HG03469 (cell line): Measurements from ENCODE around the gene IPO5.

Experiments used
- ATAC-seq: cut with Tn5 transposase; IDR thresholded peaks from one replicate; pipeline ENCODE4 v1.9.1; 2021; ENCODE audit warnings: mild to moderate bottlenecking, moderate library complexity, moderate number of reproducible peaks; ENCODE audit not compliant: unreplicated experiment

IPO5 gene

DNA sequence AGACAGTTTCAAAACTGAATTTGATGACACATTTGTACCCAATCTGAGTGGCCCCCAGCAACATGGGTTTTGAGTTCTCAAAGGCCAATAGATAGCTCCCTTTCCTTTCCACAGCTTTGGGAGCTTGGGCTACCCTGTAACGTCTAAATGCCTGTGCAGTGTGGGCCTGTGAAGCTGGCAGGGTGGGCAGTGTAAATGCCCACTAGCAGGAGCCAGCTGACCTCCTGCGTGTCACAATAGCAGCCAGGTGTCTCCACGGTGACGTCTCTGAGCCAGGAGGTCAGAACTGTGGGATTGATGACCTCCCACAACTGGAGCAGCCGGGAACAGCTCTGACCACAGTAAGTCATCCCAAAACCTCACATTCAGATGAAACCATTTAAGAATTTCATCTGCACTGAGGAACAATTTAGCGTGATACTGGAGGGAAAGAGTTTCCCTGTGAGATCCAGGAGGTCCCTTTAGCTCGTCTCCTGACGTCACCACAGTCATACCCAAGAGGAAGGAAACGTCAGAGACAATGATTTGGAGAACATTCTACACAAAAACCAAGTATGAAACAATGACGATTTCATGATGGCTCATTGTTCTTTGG is at the start of gene IPO5:
TSS of gene IPO5 (plus strand) at position 300 of the 595 bp plus-strand sequence. CDS start 23,022 bp downstream, outside the sequence.
- no peak for ATAC-seq

DNA sequence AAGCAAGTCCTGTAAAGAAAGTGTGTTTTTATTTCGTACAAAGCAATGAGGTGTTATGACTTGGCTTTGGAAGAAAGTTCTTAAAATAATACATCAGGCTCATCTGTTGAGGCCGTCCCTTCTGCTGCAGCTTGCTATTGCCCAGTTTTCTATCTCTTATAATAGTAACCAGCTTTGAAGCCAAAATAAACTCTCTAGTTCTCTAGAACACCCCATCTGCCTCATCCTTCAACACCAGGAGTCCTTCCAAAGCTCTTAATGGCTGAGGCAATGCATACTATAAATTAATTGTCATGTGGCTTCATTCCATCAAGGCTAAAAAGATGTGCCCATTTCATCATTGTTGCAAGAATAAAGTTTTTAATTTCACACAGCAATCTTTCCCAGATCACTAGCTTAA is 49.4 kb upstream of the IPO5 start:
- no peak for ATAC-seq

DNA sequence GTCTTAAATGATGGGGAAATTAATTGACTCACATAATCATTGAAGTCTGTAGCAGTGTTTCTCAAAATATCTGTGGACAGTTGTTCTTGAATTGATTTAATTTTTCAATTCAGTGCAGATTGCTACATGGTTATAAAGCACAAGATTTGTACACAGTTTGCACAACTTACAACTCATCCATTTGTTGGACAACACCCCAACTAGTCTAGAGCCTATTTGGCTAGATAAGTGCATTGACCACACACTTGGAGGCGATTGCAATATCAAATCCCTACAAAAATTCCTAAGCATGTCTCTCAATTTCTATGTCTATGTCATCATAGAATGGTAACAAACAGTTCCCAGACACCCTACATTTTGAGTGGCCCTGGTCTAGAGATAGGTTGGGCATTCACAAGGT is 48.0 kb upstream of the IPO5 start:
- ATAC-seq: no peak

DNA sequence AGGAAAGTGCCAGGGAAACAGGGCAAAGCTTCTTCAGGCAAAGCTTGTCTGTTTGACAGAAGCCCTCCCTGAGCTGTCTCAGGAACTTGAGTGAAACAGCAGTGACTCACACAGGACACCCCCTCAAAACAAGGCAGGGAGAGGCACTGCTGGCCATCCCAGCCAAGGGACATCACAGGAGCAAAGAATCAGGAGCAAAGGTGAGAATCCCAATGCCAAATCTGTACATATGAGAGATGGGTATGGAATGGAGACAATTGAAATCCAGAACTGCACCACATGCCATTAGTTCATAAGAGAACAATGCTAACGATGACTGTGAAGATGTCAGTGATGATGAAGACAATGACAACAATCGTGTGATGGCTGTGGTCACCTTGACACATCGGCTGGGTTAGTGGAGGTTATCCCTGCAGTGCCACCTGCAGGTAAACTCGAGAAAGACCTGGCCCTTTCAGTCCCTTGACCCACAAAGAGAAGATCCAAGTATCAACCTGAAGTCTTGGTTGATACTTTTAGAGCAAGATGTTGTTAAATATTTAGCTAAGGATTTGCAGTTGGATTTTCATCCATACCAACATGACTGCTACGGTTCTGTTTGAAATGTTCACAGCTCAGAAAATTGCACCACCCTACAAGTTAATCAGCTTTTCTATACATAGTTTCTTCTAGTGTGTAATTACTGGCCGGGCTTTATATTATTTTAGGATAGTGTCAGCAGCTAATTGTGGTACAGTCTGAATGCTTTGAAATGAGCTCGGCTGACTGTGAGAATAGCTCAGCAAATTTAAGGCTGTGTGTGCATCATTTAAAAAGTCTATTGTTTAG is 42.0 kb upstream of the IPO5 start:
- ATAC-seq: no peak

DNA sequence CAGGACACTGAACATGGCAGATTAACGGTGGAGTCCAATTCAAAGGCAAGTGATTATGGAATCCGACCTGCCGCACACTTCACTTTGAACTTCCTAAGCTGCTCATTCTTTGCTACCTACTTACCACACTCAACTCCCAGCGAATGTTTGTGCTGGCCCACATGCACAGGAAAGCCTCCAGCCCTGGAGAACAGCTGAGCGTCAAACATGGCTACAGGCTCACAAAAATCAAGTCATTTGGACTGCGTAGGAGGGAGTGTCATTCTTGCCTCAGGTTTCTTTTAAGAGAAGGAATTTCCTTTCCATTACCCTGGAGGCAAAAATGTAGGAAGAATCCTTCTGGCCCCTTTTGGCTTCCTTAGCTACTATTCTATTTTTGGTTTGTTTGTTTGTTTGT is 41.3 kb upstream of the IPO5 start:
- no peak for ATAC-seq

DNA sequence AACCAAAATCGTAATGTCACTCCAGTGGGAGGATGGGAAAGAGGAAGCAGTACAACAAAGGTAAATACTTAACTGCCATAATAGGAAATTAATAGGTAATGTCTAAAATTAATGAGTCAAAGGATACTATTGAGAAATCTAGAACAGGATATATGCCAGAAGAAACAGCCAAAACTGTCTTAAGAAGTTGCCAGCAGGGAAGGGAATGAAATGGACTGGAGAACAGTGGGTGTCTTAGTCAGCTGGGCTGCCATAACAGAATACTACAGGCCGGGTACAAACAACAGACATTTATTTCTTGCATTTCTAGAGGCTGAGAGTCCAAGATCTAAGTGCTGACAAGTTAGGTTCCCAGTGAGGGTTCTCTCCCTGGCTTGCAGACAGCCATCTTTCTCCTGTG is 40.3 kb upstream of the IPO5 start:
- no peak for ATAC-seq

DNA sequence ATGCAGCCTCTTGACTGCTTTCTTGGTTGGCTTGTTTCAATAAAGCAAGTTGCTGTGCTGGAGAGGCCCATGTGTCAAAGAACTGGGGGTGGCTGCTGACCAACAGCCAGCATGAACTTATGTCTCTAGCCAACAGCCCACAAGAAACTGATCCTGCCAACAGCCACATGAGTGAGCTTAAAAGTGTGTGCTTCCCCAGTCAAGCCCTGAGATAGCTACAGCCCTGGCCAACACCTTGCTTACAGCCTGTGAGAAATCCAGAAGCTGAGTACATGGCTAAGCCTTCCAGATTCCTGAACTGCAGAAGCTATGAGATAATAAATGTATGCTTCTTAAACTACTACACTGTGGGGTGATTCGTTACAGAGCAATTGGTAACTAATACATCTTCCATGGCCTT is 38.9 kb upstream of the IPO5 start:
- ATAC-seq: no peak

DNA sequence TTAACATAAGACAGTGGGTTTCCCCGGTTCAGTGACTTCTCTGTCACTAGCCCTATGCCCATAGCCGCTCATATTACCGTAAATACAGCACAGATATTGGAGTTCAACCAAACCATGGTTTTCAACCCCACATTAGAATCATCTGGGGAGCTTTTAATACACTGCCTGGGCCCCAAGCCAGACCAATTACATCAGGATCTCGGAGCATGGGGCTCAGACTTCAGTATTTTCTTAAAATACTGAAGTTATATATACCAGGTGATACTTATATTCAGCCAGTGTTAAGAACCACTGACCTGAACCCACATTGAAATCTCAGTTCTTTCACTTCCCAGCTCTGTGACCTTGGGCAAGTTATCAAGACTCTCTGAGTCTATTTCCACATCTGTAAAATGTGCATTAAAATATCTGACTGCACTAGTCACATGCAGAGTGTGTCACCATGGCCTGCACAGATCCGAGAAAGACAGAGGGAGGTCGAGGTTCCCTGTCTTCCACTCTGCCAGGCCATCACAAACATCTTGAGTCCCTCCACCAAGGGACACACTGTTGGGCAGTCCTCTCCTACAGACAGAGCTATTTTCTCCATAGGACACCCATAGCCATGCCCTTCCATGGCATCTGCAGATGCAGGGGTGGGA is 32.2 kb upstream of the IPO5 start:
- ATAC-seq: no peak

DNA sequence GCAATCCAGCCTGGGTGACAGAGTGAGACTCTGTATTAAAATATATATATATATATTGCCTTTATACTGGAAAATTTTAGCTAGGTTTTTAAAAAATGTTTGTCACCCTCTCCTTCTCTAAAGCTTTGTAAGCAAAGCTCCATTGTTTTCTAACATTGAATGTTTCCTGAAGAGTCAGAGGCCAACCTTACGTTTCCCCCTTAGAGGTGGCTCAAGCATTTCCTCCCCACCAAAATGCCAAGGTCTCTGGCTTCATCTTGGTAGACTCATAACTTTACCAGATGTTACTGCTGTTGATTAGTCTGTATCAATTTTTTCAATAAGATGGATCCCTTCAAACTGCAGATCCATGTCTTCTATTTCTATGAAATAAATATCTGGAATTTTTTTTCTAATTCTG is 25.2 kb upstream of the IPO5 start:
- no peak for ATAC-seq

DNA sequence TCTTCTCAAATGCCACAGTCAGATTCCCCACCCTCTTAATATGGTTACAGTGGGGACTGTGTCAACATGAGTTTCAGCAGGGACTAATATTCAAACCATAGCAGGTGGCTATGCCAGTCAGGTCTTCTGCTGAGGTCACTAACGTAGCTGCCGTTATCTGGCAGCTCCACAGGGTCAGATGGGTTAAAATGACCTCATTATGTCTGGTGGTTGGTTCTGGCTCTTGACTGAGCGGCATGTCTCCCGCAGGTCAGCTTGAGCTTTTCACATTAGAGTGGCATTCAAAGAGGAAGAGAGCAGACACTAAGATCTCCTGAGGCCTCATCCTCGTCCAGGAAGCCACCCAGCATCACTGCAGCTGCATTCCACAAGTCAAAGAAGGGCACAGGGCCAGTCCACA is 21.4 kb upstream of the IPO5 start:
- no peak for ATAC-seq

DNA sequence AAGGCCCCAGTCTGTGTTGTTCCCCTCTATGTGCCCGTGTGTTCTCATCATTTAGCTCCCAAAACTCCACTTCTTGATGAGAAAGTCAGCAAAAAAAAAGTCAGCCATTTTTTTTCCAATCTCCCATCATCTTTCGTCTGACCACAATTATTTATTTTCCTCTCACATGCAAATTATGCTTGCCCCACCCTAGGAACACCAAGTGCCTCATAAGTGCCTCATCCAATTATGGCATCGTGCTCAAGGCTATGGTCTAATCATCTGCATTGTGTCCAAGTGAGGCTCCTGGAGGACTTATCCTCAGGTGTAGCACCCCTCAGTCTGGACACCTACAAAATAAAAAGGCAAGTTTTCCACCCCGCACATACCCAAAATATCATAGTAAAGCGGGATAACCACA is 20.8 kb upstream of the IPO5 start:
- no peak for ATAC-seq

DNA sequence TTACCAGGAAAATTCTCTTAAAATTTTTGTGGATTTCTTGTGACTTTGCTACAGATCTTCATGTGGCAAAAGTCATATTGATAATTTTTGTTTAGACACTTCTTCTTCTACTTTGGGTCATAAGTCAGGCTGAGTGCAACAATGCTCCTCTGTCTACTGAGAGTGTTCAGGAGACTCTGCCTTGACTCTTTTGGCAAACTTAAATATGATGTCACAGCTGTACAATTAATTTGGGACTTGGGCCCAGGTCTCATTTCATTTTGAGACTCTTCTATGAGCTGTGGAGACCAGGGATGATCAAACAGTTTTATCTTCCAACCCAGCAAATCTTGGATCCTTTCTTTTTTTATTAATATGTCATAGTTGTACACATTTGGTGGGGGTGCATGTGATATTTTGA is 19.7 kb upstream of the IPO5 start:
- no peak for ATAC-seq

DNA sequence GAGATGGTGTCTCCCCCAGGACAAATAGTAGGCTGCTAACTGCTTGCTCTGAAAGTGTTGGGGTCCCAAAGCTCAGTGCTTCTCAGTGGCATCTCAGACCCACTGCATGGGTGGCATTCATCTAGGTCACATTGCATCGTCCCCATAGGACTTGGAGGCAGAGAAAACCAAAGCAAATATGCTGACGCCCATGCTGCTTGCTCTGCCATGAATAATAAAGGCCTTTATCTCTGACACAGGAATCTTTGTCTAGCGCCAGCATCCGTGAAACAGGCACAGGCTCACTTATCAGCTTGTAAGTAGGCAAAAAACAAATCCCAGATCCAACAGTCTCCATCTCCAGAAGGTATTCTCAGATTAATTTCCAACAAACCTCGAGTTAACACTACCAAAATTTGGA is 18.9 kb upstream of the IPO5 start:
- ATAC-seq: no peak

DNA sequence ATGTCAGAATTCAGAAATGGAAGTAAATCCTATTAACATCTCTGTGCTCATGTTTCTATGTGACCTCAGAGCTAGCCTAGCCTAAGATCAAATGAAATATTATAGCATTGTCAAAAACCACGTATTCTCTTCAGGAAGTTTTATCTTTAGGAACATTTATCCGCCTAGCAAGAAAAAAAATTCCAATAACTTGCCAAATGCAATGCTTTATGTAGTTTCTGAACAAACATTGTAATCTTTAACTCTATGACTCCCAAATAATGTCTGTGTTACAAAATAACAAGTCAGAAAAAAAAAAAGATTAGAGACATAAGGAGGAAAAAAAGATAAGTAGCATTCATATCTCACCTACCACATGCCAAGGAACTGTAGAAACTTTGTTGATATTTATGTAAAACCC is 18.4 kb upstream of the IPO5 start:
- ATAC-seq: no peak

DNA sequence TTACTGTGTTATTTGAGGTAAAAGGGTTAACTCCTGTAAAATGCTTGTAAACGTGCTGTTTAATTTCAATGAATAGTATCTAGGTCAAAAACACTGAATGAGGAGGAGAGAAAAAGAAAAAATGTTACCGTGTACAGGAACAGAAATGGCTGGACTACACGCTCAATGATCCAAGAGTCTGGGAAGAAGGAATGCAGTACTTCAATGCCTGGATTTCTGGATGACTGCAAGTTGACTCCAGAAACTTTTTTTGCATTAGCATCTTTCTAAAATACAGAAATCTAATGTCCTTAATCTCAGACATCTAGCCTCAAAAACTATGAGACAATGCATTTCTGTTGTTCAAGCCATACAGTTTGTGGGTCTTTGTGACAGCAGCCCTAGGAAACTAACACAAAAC is 17.4 kb upstream of the IPO5 start:
- no peak for ATAC-seq

DNA sequence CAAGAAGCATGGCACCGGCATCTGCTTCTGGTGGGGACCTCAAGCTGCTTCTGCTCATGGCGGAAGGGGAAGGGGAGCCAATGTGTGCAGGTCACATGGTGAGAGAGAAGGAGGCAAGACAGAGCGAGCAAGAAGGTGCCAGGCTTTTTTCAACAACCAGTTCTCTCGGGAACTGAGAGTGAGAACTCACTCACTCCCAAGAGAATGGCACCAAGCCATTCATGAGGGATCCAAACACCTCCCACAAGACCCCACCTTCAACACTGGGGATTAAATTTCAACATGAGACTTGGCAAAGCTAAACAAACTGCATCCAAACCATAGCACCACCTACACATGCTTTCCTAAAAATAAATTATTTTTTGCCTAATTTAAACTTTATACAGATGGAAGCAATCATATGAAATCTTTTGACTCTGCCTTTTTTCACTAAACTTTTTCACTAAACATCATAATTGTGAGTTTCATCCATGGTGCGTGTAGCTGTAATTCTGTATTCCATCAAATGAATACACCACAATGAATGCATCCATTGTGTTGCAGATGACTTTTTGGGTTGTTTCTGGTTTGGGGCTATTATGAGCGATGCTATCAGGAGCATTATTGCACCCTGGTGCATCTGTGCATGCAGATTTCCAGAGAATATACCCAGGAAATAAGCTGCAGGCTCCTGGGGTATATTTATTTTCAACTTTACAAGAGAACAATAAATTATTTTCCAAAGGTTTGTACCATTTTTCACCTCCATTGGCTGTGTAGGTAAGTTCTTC is 14.6 kb upstream of the IPO5 start:
- ATAC-seq: no peak

DNA sequence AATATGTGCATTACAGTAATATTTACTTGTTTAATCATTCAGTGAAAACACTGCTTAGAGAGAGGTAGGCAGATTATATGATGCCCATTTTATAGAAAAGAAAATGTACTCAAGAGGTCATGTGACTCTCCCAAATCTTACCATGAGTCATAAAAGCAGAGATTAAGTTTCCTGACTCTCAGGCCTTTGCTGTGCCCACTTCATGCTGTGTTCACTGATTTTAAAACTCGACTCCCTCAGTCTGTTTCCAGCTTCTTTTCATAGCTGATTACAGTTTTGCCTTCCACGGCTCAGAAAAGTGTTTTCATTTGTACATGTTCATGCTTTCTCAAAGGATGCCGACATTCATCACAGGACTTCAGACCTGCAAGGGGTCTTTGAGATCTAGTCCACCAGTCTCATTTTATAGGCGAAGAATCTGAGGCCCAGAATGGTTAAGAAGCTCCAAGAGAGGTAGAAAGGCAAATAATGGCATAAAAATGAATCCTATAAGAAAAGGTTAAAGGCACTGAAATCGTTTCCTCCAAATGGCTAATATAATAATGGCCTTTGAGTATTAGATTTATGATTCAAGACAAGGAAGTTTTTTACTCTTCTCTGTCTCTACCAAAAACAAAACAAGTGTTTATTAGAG is 9.0 kb upstream of the IPO5 start:
- no peak for ATAC-seq

DNA sequence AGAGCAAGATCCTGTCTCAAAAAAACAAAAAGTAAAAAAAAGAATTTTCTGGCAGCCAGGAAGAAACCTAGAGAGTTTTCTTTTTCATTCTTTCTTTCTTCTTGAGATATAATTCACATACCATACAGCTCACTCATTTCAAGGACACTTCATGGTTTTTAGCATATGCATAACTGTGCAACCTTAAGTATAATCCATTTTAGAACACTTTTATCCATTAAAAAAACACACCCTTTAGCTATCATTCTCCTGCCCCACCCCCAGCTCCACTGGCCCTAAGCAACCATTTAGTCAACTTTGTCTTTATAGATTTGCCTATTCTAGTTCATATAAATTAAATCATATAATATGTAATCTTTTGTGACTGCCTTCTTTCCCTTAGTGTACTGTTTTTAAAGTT is 8.1 kb upstream of the IPO5 start:
- no peak for ATAC-seq

DNA sequence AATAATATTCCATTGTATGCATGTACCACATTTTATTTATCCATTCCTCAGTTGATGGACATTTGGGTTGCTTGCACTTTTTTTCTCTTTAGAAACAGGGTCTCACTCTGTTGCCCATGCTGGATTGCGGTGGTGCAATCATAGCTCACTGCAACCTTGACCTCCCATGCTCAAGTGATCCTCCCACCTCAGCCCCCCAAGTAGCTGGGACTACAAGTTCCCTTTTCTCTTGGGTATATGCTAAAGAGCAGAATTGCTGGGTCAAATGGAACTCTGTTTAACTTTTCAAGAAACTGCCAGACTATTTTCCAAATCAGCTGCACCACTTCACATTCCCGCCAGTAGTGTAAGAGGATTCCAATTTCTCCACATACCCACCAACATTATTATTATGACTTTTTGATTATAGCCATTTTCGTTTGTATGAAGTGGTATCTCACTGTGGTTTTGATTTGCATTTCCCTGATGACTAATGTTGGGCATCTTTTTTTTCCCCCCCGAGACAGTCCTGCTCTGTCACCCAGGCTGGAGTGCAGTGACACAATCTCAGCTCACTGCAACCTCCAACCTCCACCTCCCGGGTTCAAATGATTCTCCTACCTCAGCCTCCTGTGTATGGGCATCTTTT is 7.6 kb upstream of the IPO5 start:
- ATAC-seq: no peak

DNA sequence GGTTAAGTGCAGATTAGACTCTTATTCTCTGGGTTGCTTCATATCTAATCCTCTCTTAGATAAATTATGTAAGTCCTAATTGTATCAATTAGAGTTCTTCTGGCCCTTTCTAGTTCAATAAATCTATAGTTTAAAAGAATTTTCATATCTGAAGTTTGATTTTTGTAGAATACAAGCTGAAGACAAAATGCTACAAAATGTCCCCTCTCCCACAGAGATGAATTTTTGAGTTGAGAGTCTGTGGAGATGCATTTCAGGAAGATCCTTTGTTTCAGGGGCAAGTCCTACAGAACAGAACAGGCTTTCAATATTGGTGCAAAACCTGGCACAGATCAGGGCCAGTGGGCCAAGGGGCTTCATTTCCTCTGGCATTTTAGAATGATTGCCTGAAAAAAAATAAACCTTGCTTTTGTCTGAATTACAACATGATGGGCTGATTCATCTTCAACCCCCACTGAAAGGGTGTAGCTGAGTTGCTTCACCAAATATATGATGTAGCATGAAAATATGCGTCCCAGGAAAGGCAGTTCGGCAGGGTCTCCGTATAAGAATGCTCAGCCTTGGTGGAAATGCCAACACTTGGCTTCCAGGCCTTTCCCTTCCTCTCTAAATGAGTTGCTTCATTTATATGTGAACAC is 6.4 kb upstream of the IPO5 start:
- no peak for ATAC-seq
